Trophoblast cell (in vitro differentiated cells and primary cell): Measurements from ENCODE around the gene ADARB2.

Experiments used
- DNase-seq, 2 donors: peaks; one replicate each; pipeline ENCODE4 v3.0.0-alpha.2; 2016
- H2AFZ ChIP-seq: 2 replicates; pipeline ENCODE4 v1.6.1; 2013; ENCODE audit warnings: low read length, moderate library complexity, mild to moderate bottlenecking; ENCODE audit not compliant: insufficient read depth, poor library complexity
- H2AK5ac ChIP-seq: 2 replicates; pipeline ENCODE4 v1.6.1; 2013; ENCODE audit warnings: mild to moderate bottlenecking, low read length
- H2BK120ac ChIP-seq: 2 replicates; pipeline ENCODE4 v1.6.1; 2013; ENCODE audit warnings: low read length, mild to moderate bottlenecking, moderate library complexity; ENCODE audit not compliant: insufficient read depth, poor library complexity
- H2BK12ac ChIP-seq: 2 replicates; pipeline ENCODE4 v1.6.1; 2013; ENCODE audit warnings: mild to moderate bottlenecking, low read length, moderate library complexity
- H2BK5ac ChIP-seq: 2 replicates; pipeline ENCODE4 v1.6.1; 2013; ENCODE audit warnings: low read length, low read depth, moderate library complexity, mild to moderate bottlenecking; ENCODE audit not compliant: poor library complexity
- H3K14ac ChIP-seq: 2 replicates; pipeline ENCODE4 v1.6.1; 2013; ENCODE audit warnings: mild to moderate bottlenecking, low read length
- H3K18ac ChIP-seq: 2 replicates; pipeline ENCODE4 v1.6.1; 2013; ENCODE audit warnings: mild to moderate bottlenecking, low read length
- H3K23ac ChIP-seq: 2 replicates; pipeline ENCODE4 v1.6.1; 2013; ENCODE audit warnings: low read length
- H3K27ac ChIP-seq: 2 replicates; pipeline ENCODE4 v1.5.1; 2013; ENCODE audit warnings: low read depth, mild to moderate bottlenecking, inconsistent platforms, low read length, moderate library complexity
- H3K27me3 ChIP-seq: 2 replicates; pipeline ENCODE4 v1.6.1; 2013; ENCODE audit warnings: inconsistent platforms, mild to moderate bottlenecking, low read length, moderate library complexity; ENCODE audit not compliant: insufficient read depth
- H3K36me3 ChIP-seq, 2 experiments: 1 replicate in 1 of 2; 2 replicates in 1 of 2; pipeline ENCODE4 v1.6.1; 2013; ENCODE audit warnings: low read length in 2 of 2, mild to moderate bottlenecking in 2 of 2, moderate library complexity in 1 of 2; ENCODE audit not compliant: insufficient read depth in 2 of 2, control insufficient read depth in 1 of 2
- H3K4ac ChIP-seq: 2 replicates; pipeline ENCODE4 v1.6.1; 2013; ENCODE audit warnings: low read depth, mild to moderate bottlenecking, low read length, moderate library complexity
- H3K4me1 ChIP-seq, 2 experiments: 1 replicate in 1 of 2; 2 replicates in 1 of 2; pipeline ENCODE4 v1.6.1; 2013; ENCODE audit warnings: low read length in 2 of 2, mild to moderate bottlenecking in 2 of 2, moderate library complexity in 1 of 2; ENCODE audit not compliant: insufficient read depth in 2 of 2, control insufficient read depth in 1 of 2
- H3K4me2 ChIP-seq: 2 replicates; pipeline ENCODE4 v1.6.1; 2013; ENCODE audit warnings: inconsistent platforms, mild to moderate bottlenecking, low read length, moderate library complexity
- H3K4me3 ChIP-seq: 2 replicates; pipeline ENCODE4 v1.5.1; 2013; ENCODE audit warnings: mild to moderate bottlenecking, low read depth, low read length, inconsistent platforms
- H3K79me1 ChIP-seq: one replicate; pipeline ENCODE4 v1.6.1; 2013; ENCODE audit warnings: low read length
- H3K79me2 ChIP-seq: 2 replicates; pipeline ENCODE4 v1.6.1; 2013; ENCODE audit warnings: low read length, mild to moderate bottlenecking; ENCODE audit not compliant: control insufficient read depth, insufficient read depth, poor library complexity
- H3K9ac ChIP-seq: 2 replicates; pipeline ENCODE4 v1.6.1; 2013; ENCODE audit warnings: mild to moderate bottlenecking, low read length
- H3K9me3 ChIP-seq: 2 replicates; pipeline ENCODE4 v1.6.1; 2013; ENCODE audit warnings: low read depth, mild to moderate bottlenecking, control low read depth, inconsistent platforms, low read length; ENCODE audit not compliant: insufficient read depth
- H4K12ac ChIP-seq: 2 replicates; pipeline ENCODE4 v1.6.1; 2013; ENCODE audit warnings: low read depth, mild to moderate bottlenecking, low read length, moderate library complexity
- H4K8ac ChIP-seq: 2 replicates; pipeline ENCODE4 v1.6.1; 2013; ENCODE audit warnings: low read depth, mild to moderate bottlenecking, low read length, moderate library complexity
- H4K91ac ChIP-seq: one replicate; pipeline ENCODE4 v1.6.1; 2013; ENCODE audit warnings: low read depth, mild to moderate bottlenecking, low read length, moderate library complexity
- WGBS: extraction: QIAGEN DNeasy Blood & Tissue Kit; methylation state at CpG from one replicate; pipeline ENCODE4 v1.1.7; 2013; ENCODE audit warnings: missing lambda C conversion rate; ENCODE audit not compliant: insufficient read length, insufficient coverage; ENCODE audit errors: extremely low coverage; 5-methylcytosine and 5-hydroxymethylcytosine counted together

The ADARB2 gene

GRCh38 chr10:1434912-1435692, 302.2 kb downstream of the ADARB2 start:
- Histone ChIP-seq H2AK5ac (no peak overlapping the region), H3K4me2 (no peak overlapping the region), H3K4me3 (no peak overlapping the region), H3K79me1 (no peaks in the 10 kb centered on the region), H3K18ac (no peak overlapping the region), H3K4me1 (no peaks in the 10 kb centered on the region), H2BK120ac (no peak overlapping the region), H2BK5ac (no peak overlapping the region), H3K4ac (no peak overlapping the region), H3K9ac (no peak overlapping the region), H3K14ac (no peak overlapping the region), H2AFZ (no peak overlapping the region), H2BK12ac (no peak overlapping the region), H3K27ac (no peak overlapping the region), H4K12ac (no peak overlapping the region), H3K27me3 (no peaks in the 10 kb centered on the region), H4K91ac (no peak overlapping the region), H3K36me3 (peaks cover 0 to 2% of the 10 kb centered on the region in 2 experiments), H4K8ac (no peak overlapping the region), H3K9me3 (no peaks in the 10 kb centered on the region), H3K79me2 (no peaks in the 10 kb centered on the region), H3K23ac (no peak overlapping the region)
- no peak for DNase-seq
- no CpG with 5 or more reads among the region's 22 CpGs for WGBS

GRCh38 chr10:1434202-1434601, 303.1 kb downstream of the ADARB2 start:
- no peak for DNase-seq

GRCh38 chr10:1432161-1432560, 305.2 kb downstream of the ADARB2 start:
- no peak overlapping the region for H3K23ac ChIP-seq
- H4K8ac ChIP-seq, result no peak overlapping the region
- H2BK120ac ChIP-seq, result no peak overlapping the region
- H2AK5ac ChIP-seq, result no peak overlapping the region
- no peaks in the 10 kb centered on the region for H3K9me3 ChIP-seq
- H3K4me3 ChIP-seq, result no peak overlapping the region
- no peak overlapping the region for H4K91ac ChIP-seq
- no peak overlapping the region for H3K14ac ChIP-seq
- no CpG with 5 or more reads among the region's 3 CpGs for WGBS
- no peak overlapping the region for H2AFZ ChIP-seq
- DNase-seq, result no peak
- H2BK5ac ChIP-seq, result no peak overlapping the region
- no peak overlapping the region for H3K4ac ChIP-seq
- no peaks in the 10 kb centered on the region for H3K27me3 ChIP-seq
- H3K18ac ChIP-seq, result no peak overlapping the region
- H3K4me1 ChIP-seq, result no peaks in the 10 kb centered on the region
- H4K12ac ChIP-seq, result no peak overlapping the region
- H3K27ac ChIP-seq, result no peak overlapping the region
- no peaks in the 10 kb centered on the region for H3K79me1 ChIP-seq
- H3K4me2 ChIP-seq, result no peak overlapping the region
- no peak overlapping the region for H2BK12ac ChIP-seq
- H3K79me2 ChIP-seq, result no peaks in the 10 kb centered on the region
- H3K36me3 ChIP-seq, result no peaks in the 10 kb centered on the region
- no peak overlapping the region for H3K9ac ChIP-seq

More at GRCh38 chr10:1434202-1434601, 303.1 kb downstream of the ADARB2 start:
- Histone ChIP-seq H3K27ac (no peak overlapping the region), H3K36me3 (peaks cover 0 to 2% of the 10 kb centered on the region in 2 experiments), H3K27me3 (no peaks in the 10 kb centered on the region), H3K79me1 (no peaks in the 10 kb centered on the region), H2AFZ (no peak overlapping the region), H3K4me3 (no peak overlapping the region), H3K79me2 (no peaks in the 10 kb centered on the region), H2AK5ac (no peak overlapping the region), H2BK120ac (no peak overlapping the region), H3K4me1 (no peaks in the 10 kb centered on the region), H2BK12ac (no peak overlapping the region), H4K8ac (no peak overlapping the region), H3K4ac (no peak overlapping the region), H3K9ac (no peak overlapping the region), H4K91ac (no peak overlapping the region), H3K9me3 (no peaks in the 10 kb centered on the region), H3K4me2 (no peak overlapping the region), H2BK5ac (no peak overlapping the region), H3K14ac (no peak overlapping the region), H3K23ac (no peak overlapping the region), H3K18ac (no peak overlapping the region), H4K12ac (no peak overlapping the region)
- WGBS, result no CpG with 5 or more reads among the region's 11 CpGs

GRCh38 chr10:1431229-1431628, 306.1 kb downstream of the ADARB2 start:
- no CpG with 5 or more reads among the region's 1 CpG for WGBS
- Histone ChIP-seq H3K79me2 (no peaks in the 10 kb centered on the region), H3K4me2 (no peak overlapping the region), H3K9ac (no peak overlapping the region), H3K9me3 (no peaks in the 10 kb centered on the region), H3K4me1 (no peaks in the 10 kb centered on the region), H3K23ac (no peak overlapping the region), H3K27ac (no peak overlapping the region), H3K4me3 (no peak overlapping the region), H2AK5ac (no peak overlapping the region), H4K12ac (no peak overlapping the region), H3K14ac (no peak overlapping the region), H3K27me3 (no peaks in the 10 kb centered on the region), H2BK120ac (no peak overlapping the region), H4K91ac (no peak overlapping the region), H4K8ac (no peak overlapping the region), H3K4ac (no peak overlapping the region), H3K18ac (no peak overlapping the region), H2BK12ac (no peak overlapping the region), H2BK5ac (no peak overlapping the region), H3K79me1 (no peaks in the 10 kb centered on the region), H3K36me3 (no peaks in the 10 kb centered on the region), H2AFZ (no peak overlapping the region)
- no peak for DNase-seq
